ENCODE data around the gene AOPEP. TPM values are rescaled to one million over a fixed set of nuclear protein-coding genes. Genes with fewer than 3 reads are reported as not detected.

AOPEP gene
- total RNA-seq, 1 donor from 2014 or later: 16.6 TPM

- Histone ChIP-seq H3K9me3 (ENCODE audit: low read depth) (no peaks in the 10 kb centered on the region), H3F3A (ENCODE audit: low read depth) (peaks cover 16% of the 10 kb centered on the region), H3K9ac (no peak overlapping the region), H3K36me3 (no peaks in the 10 kb centered on the region), H3K79me2 (ENCODE audit: low read depth) (no peaks in the 10 kb centered on the region), H3K4me1 (peaks cover 31% of the 10 kb centered on the region), H3K27me3 (no peaks in the 10 kb centered on the region), H2AFZ (replicated peaks) (no peak overlapping the region), H3K4me2 (peak overlapping the region; percentile 26), H3K4me3 (no peak overlapping the region), H3K27ac (no peak overlapping the region), H4K20me1 (ENCODE audit: low read depth) (no peaks in the 10 kb centered on the region)
- Mint-ChIP-seq H3K4me3 (peak overlapping the region; percentile 36), H3K4me1 (peaks cover 71% of the 10 kb centered on the region), H3K27ac (peak overlapping the region; percentile 85), H3K9me3 (no peaks in the 10 kb centered on the region), H3K27me3 (ENCODE audit: insufficient read depth, low read depth) (peaks cover 4% of the 10 kb centered on the region), H3K36me3 (no peaks in the 10 kb centered on the region)
- no peak for DNase-seq (ENCODE audit: low spot score)
- TF ChIP-seq CTCF (IDR thresholded peaks at IDR 0.05) (no peak), EZH2phosphoT487 (IDR thresholded peaks at IDR 0.05) (no peak), EZH2 (IDR thresholded peaks at IDR 0.05) (no peak)
Measured at GRCh38 chr9:94908011-94908563, 181.6 kb downstream of the AOPEP start.

GRCh38 chr9:94908583-94909249 lies 182.2 kb downstream of the AOPEP start:
- TF ChIP-seq EZH2phosphoT487 (IDR thresholded peaks at IDR 0.05) (no peak), EZH2 (IDR thresholded peaks at IDR 0.05) (no peak), CTCF (IDR thresholded peaks at IDR 0.05) (no peak)
- Mint-ChIP-seq H3K27ac (no peak overlapping the region), H3K27me3 (ENCODE audit: insufficient read depth, low read depth) (peaks cover 4% of the 10 kb centered on the region), H3K9me3 (no peaks in the 10 kb centered on the region), H3K4me3 (no peak overlapping the region), H3K36me3 (no peaks in the 10 kb centered on the region), H3K4me1 (peaks cover 76% of the 10 kb centered on the region)
- H3K4me3 ChIP-seq: no peak overlapping the region
- H3K9ac ChIP-seq: no peak overlapping the region
- H3K27ac ChIP-seq: no peak overlapping the region
- no peaks in the 10 kb centered on the region for H4K20me1 ChIP-seq (ENCODE audit: low read depth)
- no peaks in the 10 kb centered on the region for H3K27me3 ChIP-seq
- H3F3A ChIP-seq (ENCODE audit: low read depth): peaks cover 19% of the 10 kb centered on the region
- H3K9me3 ChIP-seq (ENCODE audit: low read depth): no peaks in the 10 kb centered on the region
- no peak for DNase-seq (ENCODE audit: low spot score)
- H3K4me2 ChIP-seq: peak overlapping the region; percentile 26
- H3K79me2 ChIP-seq (ENCODE audit: low read depth): no peaks in the 10 kb centered on the region
- H2AFZ ChIP-seq (replicated peaks): no peak overlapping the region
- peaks cover 37% of the 10 kb centered on the region for H3K4me1 ChIP-seq
- no peaks in the 10 kb centered on the region for H3K36me3 ChIP-seq

GRCh38 chr9:94909250-94909894 lies 182.9 kb downstream of the AOPEP start:
- H3K79me2 ChIP-seq (ENCODE audit: low read depth): no peaks in the 10 kb centered on the region
- peaks cover 42% of the 10 kb centered on the region for H3K4me1 ChIP-seq
- no peaks in the 10 kb centered on the region for H3K27me3 ChIP-seq
- Mint-ChIP-seq H3K27ac (no peak overlapping the region), H3K27me3 (ENCODE audit: insufficient read depth, low read depth) (peaks cover 2% of the 10 kb centered on the region), H3K9me3 (no peaks in the 10 kb centered on the region), H3K36me3 (no peaks in the 10 kb centered on the region), H3K4me1 (peaks cover 77% of the 10 kb centered on the region), H3K4me3 (no peak overlapping the region)
- H4K20me1 ChIP-seq (ENCODE audit: low read depth): no peaks in the 10 kb centered on the region
- no peak overlapping the region for H3K4me3 ChIP-seq
- peaks cover 19% of the 10 kb centered on the region for H3F3A ChIP-seq (ENCODE audit: low read depth)
- no peak overlapping the region for H2AFZ ChIP-seq (replicated peaks)
- DNase-seq (ENCODE audit: low spot score): no peak
- H3K9ac ChIP-seq: no peak overlapping the region
- no peak overlapping the region for H3K27ac ChIP-seq
- H3K36me3 ChIP-seq: no peaks in the 10 kb centered on the region
- TF ChIP-seq CTCF (IDR thresholded peaks at IDR 0.05) (no peak), EZH2phosphoT487 (IDR thresholded peaks at IDR 0.05) (no peak), EZH2 (IDR thresholded peaks at IDR 0.05) (no peak)
- H3K4me2 ChIP-seq: no peak overlapping the region
- H3K9me3 ChIP-seq (ENCODE audit: low read depth): no peaks in the 10 kb centered on the region
